HepG2 (cell line): ENCODE measurements around the gene PGAP3. TPM values are rescaled to one million over a fixed set of nuclear protein-coding genes. Genes with fewer than 3 reads are reported as not detected.

Source experiments
- ATAC-seq: fragments of 200-7000 bp; cut with Tn5 transposase; 3 replicates; pipeline ENCODE4 v1.9.1; 2020; ENCODE audit warnings: mild to moderate bottlenecking, moderate library complexity
- BruUV-seq: library from RNA; stranded (reverse); fragments of 400-500 nt; replicated peaks from 2 replicates; lab custom pipeline; 2021; lab: Mats Ljungman, UMichigan
- CTCF ChIA-PET: fragments of 300-600 bp; formaldehyde crosslinking; extraction: SDS; loops from one replicate; lab custom pipeline; 2021; ENCODE audit warnings: low total read pairs, inconsistent platforms, low intra/inter-chr PET ratio; lab: Yijun Ruan, JAX
- POLR2A ChIA-PET: fragments of 350-600 bp; sonication (Branson Sonifier 250); formaldehyde crosslinking; loops from one replicate; lab custom pipeline; 2020; ENCODE audit warnings: antibody characterized with exemption, inconsistent platforms; lab: Yijun Ruan, JAX
- DNase-seq: peaks from one replicate; pipeline ENCODE4 v3.0.0-alpha.2; 2015; ENCODE audit warnings: low spot score
- FAIRE-seq: peaks from 3 replicates; lab custom pipeline; 2011; peaks lifted over from hg19 to GRCh38; lab: Jason Lieb, UNC
- H2AFZ ChIP-seq: one replicate; pipeline ENCODE4 v1.6.1; 2011; ENCODE audit warnings: low read length, inconsistent platforms
- H3K27ac ChIP-seq: fragments of 300-600 bp; 3 replicates; pipeline ENCODE4 v1.8.0; 2011; ENCODE audit warnings: mixed run types, mild to moderate bottlenecking, mixed read lengths, low read length, inconsistent platforms; ENCODE audit not compliant: insufficient read depth; ENCODE audit errors: extremely low read length
- H3K27me3 ChIP-seq, 2 experiments: fragments of 200-600 bp in 1 of 2; 2 replicates in 1 of 2; 3 replicates in 1 of 2; pipeline versions ENCODE4 v1.6.0 to v1.8.0; 2011; ENCODE audit warnings: low read length in 2 of 2, mild to moderate bottlenecking in 2 of 2, moderate library complexity in 2 of 2, inconsistent platforms in 1 of 2; ENCODE audit not compliant: insufficient read depth in 2 of 2, control insufficient read depth in 1 of 2
- H3K36me3 ChIP-seq, 2 experiments: fragments of 200-600 bp in 1 of 2; replicated peaks in 1 of 2; 2 replicates in 1 of 2; 3 replicates in 1 of 2; pipeline versions ENCODE4 v1.5.1 to v1.8.0; 2011; ENCODE audit warnings: low read length in 2 of 2, inconsistent platforms in 1 of 2; ENCODE audit not compliant: insufficient read depth in 2 of 2, control insufficient read depth in 1 of 2
- H3K4me1 ChIP-seq: 2 replicates; pipeline ENCODE4 v1.5.1; 2012; ENCODE audit warnings: low read length, inconsistent platforms; ENCODE audit not compliant: insufficient read depth
- H3K4me2 ChIP-seq: 2 replicates; pipeline ENCODE4 v1.6.0; 2011; ENCODE audit warnings: low read depth, low read length, inconsistent platforms
- H3K4me3 ChIP-seq, 3 experiments: fragments of 200-600 bp in 1 of 3; sonication (generic), shearing (Covaris generic) in 1 of 3; replicated peaks in 1 of 3; 2 replicates each; pipeline ENCODE4 v1.5.1; 2011 to 2016; ENCODE audit warnings: low read length in 3 of 3, inconsistent platforms in 2 of 3, low read depth in 2 of 3, mild to moderate bottlenecking in 2 of 3, control low read depth in 1 of 3, mixed read lengths in 1 of 3; ENCODE audit not compliant: insufficient read depth in 1 of 3
- H3K79me2 ChIP-seq: one replicate; pipeline ENCODE4 v1.6.1; 2011; ENCODE audit warnings: low read length, inconsistent platforms; ENCODE audit not compliant: insufficient read depth
- H3K9ac ChIP-seq: 2 replicates; pipeline ENCODE4 v1.6.0; 2011; ENCODE audit warnings: mild to moderate bottlenecking, low read depth, low read length, inconsistent platforms; ENCODE audit not compliant: insufficient read depth
- H3K9me3 ChIP-seq: 2 replicates; pipeline ENCODE4 v1.5.1; 2012; ENCODE audit warnings: mild to moderate bottlenecking, low read length
- H4K20me1 ChIP-seq: 2 replicates; pipeline ENCODE4 v1.6.0; 2011; ENCODE audit warnings: inconsistent platforms, mild to moderate bottlenecking, low read length, moderate library complexity; ENCODE audit not compliant: insufficient read depth
- FOSL2 ChIP-seq: sonication (generic); formaldehyde crosslinking; IDR thresholded peaks from 2 replicates; pipeline ENCODE4 v1.4.0; 2020; ENCODE audit warnings: missing genetic modification reagents
- GABPA ChIP-seq, 2 experiments: IDR thresholded peaks; 2 replicates each; pipeline ENCODE4 v1.6.1; 2011 to 2016; ENCODE audit warnings: low read depth in 2 of 2, low read length in 1 of 2, missing biosample characterization in 1 of 2, missing genetic modification characterization in 1 of 2
- KDM2A ChIP-seq: sonication (generic); formaldehyde crosslinking; IDR thresholded peaks from 2 replicates; pipeline ENCODE4 v1.4.0; 2020; ENCODE audit warnings: low read depth, missing genetic modification reagents, borderline replicate concordance
- RBM39 ChIP-seq: fragments of 200-400 bp; formaldehyde crosslinking; IDR thresholded peaks from one replicate; pipeline ENCODE4 v1.6.1; 2018; ENCODE audit warnings: antibody characterized with exemption, mild to moderate bottlenecking, low read depth, low read length; ENCODE audit not compliant: poor library complexity, severe bottlenecking
- RCOR2 ChIP-seq: IDR thresholded peaks from 2 replicates; pipeline ENCODE4 v1.6.1; 2016; ENCODE audit warnings: missing biosample characterization, missing genetic modification reagents
- THAP11 ChIP-seq: IDR thresholded peaks from 2 replicates; pipeline ENCODE4 v1.6.1; 2016; ENCODE audit warnings: missing biosample characterization, missing genetic modification reagents
- THAP9 ChIP-seq: sonication (generic); formaldehyde crosslinking; IDR thresholded peaks from 2 replicates; pipeline ENCODE4; 2020; ENCODE audit warnings: missing genetic modification reagents, mild to moderate bottlenecking, borderline replicate concordance
- ZMYM3 ChIP-seq: sonication (generic); formaldehyde crosslinking; IDR thresholded peaks from 2 replicates; pipeline ENCODE4 v1.5.1; 2020; ENCODE audit warnings: mild to moderate bottlenecking, missing genetic modification reagents
- ZNF136 ChIP-seq: sonication (generic); formaldehyde crosslinking; IDR thresholded peaks from 2 replicates; pipeline ENCODE4 v1.8.1; 2022; ENCODE audit warnings: low read depth, mild to moderate bottlenecking, moderate library complexity, missing genetic modification reagents
- ZNF343 ChIP-seq: sonication (generic); formaldehyde crosslinking; IDR thresholded peaks from 2 replicates; pipeline ENCODE4 v1.4.0; 2020; ENCODE audit warnings: mild to moderate bottlenecking, missing genetic modification reagents
- ZNF775 ChIP-seq: sonication (generic); formaldehyde crosslinking; IDR thresholded peaks from 2 replicates; pipeline ENCODE4 v1.4.0; 2020; ENCODE audit warnings: missing genetic modification reagents, mild to moderate bottlenecking, moderate library complexity, borderline replicate concordance
- WGBS: methylation state at CpG from one replicate; pipeline ENCODE4 v1.1.6; 2017; ENCODE audit warnings: low lambda C conversion rate; 5-methylcytosine and 5-hydroxymethylcytosine counted together
- in situ Hi-C: cut with HindIII; loops from 2 replicates; pipeline ENCODE4 v1.10.0; 2017; ENCODE audit warnings: low pct_unique_long_range_greater_than_20kb; ENCODE audit not compliant: extremely low pct_ligation_motif_present
- intact Hi-C: fragments of 100-400 bp; cut with micrococcal nuclease; formaldehyde crosslinking; loops from one replicate; pipeline ENCODE4 v1.10.0; 2022; ENCODE audit not compliant: unreplicated experiment
- polyA plus RNA-seq, 8 experiments: library from polyadenylated mRNA; depleted of rRNA in 3 of 8; stranded (reverse) in 7 of 8; unstranded in 1 of 8; fragments of >200 nt; fragmentation: Illumina TruSeq in 4 of 8; extraction: Trizol in 4 of 8; gene quantifications; 2 replicates each; pipeline versions ENCODE4 v1.2.1 to v1.2.3, GENCODE V29; 2011 to 2016; ENCODE audit warnings: low read depth in 4 of 8, missing spikeins in 1 of 8, mixed read lengths in 1 of 8; ENCODE audit not compliant: insufficient read depth in 1 of 8
- total RNA-seq, 5 experiments: library from RNA; depleted of rRNA; stranded (reverse); fragments of >200 nt; fragmentation: Illumina TruSeq; extraction: Trizol; gene quantifications; 2 replicates each; pipeline ENCODE4 v1.2.3, GENCODE V29; 2016; ENCODE audit warnings: low read depth in 1 of 5
- TF ChIP-seq, protein P1 (sequence below): sonication (generic); formaldehyde crosslinking; IDR thresholded peaks from 2 replicates; pipeline ENCODE4 v1.5.0; 2020; ENCODE audit warnings: missing genetic modification reagents, mild to moderate bottlenecking, borderline replicate concordance
- TF ChIP-seq, protein P2 (sequence below): sonication (generic); IDR thresholded peaks from 2 replicates; pipeline ENCODE4 v1.6.1; 2016; ENCODE audit warnings: low read depth, borderline replicate concordance
- TF ChIP-seq, protein P3 (sequence below): sonication (generic); formaldehyde crosslinking; IDR thresholded peaks from 2 replicates; pipeline ENCODE4 v1.4.0; 2020; ENCODE audit warnings: mild to moderate bottlenecking, missing genetic modification reagents
- TF ChIP-seq, protein P4 (sequence below): sonication (generic); formaldehyde crosslinking; IDR thresholded peaks from 2 replicates; pipeline ENCODE4 v1.4.0; 2020; ENCODE audit warnings: mild to moderate bottlenecking, missing genetic modification reagents

Gene PGAP3
- total and polyA plus RNA-seq, 2 of the 13 experiments (the other 11 are each of a cell fraction or from before 2014, with no cell fraction given) = 11.9 to 14.6 TPM

DNA sequence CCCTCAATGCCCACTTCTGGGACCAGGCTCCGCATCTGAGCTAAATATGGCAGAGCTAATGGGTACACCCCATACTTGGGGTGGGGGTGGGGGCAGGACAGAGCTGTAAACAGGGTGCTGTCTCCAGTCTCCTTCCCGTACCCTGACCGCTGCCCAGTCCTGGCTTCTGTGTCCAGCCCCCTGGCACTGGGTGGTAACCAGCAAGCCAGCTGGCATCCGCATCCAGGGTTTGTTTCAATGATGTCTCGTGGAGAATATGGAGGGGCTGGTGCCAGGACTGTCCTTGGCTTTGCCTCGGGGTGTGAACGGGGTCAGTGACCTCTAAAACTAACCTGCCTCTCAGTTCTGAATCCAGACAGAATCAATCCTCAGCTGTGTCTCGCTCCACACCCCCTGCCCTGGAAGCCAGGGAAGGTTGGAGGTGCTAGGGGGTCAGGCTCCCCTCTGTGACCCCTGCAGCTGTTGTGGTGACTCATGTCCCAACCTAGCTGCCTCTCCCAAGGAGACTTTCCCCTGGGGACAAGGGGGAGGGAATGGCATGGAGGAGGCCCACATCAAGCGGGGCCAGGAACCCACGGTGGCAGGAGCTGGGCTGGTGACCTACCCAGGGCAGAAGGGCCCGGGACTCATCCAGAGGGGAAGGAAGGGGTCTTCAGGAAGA, 21.1 kb downstream of the PGAP3 start:
- H3K9ac ChIP-seq = no peak overlapping the region
- no peak for ATAC-seq
- peak overlapping the region; percentile 81; the same call in 1 of the 2 replicates for H3K4me2 ChIP-seq
- TF ChIP-seq, protein P1, sequence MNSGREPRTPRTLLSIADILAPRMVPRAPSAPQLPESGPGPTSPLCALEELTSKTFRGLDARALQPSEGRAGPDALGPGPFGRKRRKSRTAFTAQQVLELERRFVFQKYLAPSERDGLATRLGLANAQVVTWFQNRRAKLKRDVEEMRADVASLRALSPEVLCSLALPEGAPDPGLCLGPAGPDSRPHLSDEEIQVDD = no peak
- TF ChIP-seq ZNF136 (CRISPR knock-in tag) = no peak
- TF ChIP-seq, protein P2, sequence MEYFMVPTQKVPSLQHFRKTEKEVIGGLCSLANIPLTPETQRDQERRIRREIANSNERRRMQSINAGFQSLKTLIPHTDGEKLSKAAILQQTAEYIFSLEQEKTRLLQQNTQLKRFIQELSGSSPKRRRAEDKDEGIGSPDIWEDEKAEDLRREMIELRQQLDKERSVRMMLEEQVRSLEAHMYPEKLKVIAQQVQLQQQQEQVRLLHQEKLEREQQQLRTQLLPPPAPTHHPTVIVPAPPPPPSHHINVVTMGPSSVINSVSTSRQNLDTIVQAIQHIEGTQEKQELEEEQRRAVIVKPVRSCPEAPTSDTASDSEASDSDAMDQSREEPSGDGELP = 0 out of 2 replicates have a peak, but pooled peaks have one; percentile 50
- TF ChIP-seq ZNF775 = no peak
- no peak for TF ChIP-seq ZNF343 (CRISPR knock-in tag)
- TF ChIP-seq THAP11 (CRISPR knock-in tag) = no peak
- peak; percentile 47 for TF ChIP-seq FOSL2 (CRISPR knock-in tag)
- peak; percentile 17; the same call in 1 of the 2 replicates for TF ChIP-seq ZMYM3 (CRISPR knock-in tag)
- TF ChIP-seq KDM2A (CRISPR knock-in tag) = 0 out of 2 replicates have a peak, but pooled peaks have one; percentile 17
- no peak for TF ChIP-seq GABPA (IDR thresholded peaks at IDR 0.05; ENCODE audit: low read depth, low read length)
- TF ChIP-seq GABPA (CRISPR knock-in tag; IDR thresholded peaks at IDR 0.05; ENCODE audit: low read depth) = no peak
- TF ChIP-seq, protein P3, sequence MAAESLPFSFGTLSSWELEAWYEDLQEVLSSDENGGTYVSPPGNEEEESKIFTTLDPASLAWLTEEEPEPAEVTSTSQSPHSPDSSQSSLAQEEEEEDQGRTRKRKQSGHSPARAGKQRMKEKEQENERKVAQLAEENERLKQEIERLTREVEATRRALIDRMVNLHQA (CRISPR knock-in tag) = no peak
- no peak for TF ChIP-seq RCOR2 (CRISPR knock-in tag)
- TF ChIP-seq, protein P4, sequence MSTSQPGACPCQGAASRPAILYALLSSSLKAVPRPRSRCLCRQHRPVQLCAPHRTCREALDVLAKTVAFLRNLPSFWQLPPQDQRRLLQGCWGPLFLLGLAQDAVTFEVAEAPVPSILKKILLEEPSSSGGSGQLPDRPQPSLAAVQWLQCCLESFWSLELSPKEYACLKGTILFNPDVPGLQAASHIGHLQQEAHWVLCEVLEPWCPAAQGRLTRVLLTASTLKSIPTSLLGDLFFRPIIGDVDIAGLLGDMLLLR (CRISPR knock-in tag) = no peak
- no peak for TF ChIP-seq THAP9 (CRISPR knock-in tag)
- TF ChIP-seq RBM39 = peak; percentile 42

More for the DNA sequence above, 21.1 kb downstream of the PGAP3 start:
- Histone ChIP-seq H3K4me3 (peak overlapping the region in 1 of 3 experiments; percentile 66; a peak in 1 of 6 replicates), H4K20me1 (no peaks in the 10 kb centered on the region), H3K9me3 (no peaks in the 10 kb centered on the region), H3K4me1 (peaks cover 69% of the 10 kb centered on the region), H3K27me3 (peaks cover 11 to 51% of the 10 kb centered on the region in 2 experiments), H3K79me2 (no peaks in the 10 kb centered on the region), H2AFZ (no peak overlapping the region), H3K27ac (no peak overlapping the region), H3K36me3 (peaks cover 0 to under 1% of the 10 kb centered on the region in 2 experiments; a peak in 3 of 5 replicates)
- FAIRE-seq = no peak
- 35% methylated on average over 11 of the region's 11 CpGs for WGBS
- intact Hi-C loops (no loop called here), in situ Hi-C loops (no loop called here)
- CTCF ChIA-PET = interaction anchor here (8.5 kb wide), 1 partner anchor 45 kb away, joined by 136 read pairs; no protein-coding TSS in a partner anchor
- no TSS peak for BruUV-seq
- no peak for DNase-seq
- POLR2A ChIA-PET = interaction anchor here (1.4 to 4.1 kb wide), 5 partner anchors 9 to 63 kb away, joined by 4 to 25 read pairs (median 8); partner anchors contain the start of gene MIEN1
